ENCODE measurements around the gene CCNF. TPM values are rescaled to one million over a fixed set of nuclear protein-coding genes. Genes with fewer than 3 reads are reported as not detected.
A peak's percentile ranks its signal among the peaks of the same experiment; 100 is the strongest.

Gene CCNF
- total and polyA plus RNA-seq, 11 donors: 0.38 to 6.0 (median 1.6) TPM

- WGBS, 4 donors: 86 to 93% (median 90%) methylated on average over 14 of the region's 14 CpGs
- Histone ChIP-seq H3K36me3 (no peaks in the 10 kb centered on the region), H3K27me3 (peaks cover 11 to 54% (median 29%) of the 10 kb centered on the region in 9 donors), H3K4me1 (peaks cover 10 to 63% (median 40%) of the 10 kb centered on the region in 12 donors), H3K9me3 (no peaks in the 10 kb centered on the region), H3K4me3 (peak overlapping the region in 1 of 12 donors; percentile 82), H3K27ac (no peak overlapping the region)
- no peak for TF ChIP-seq POLR2A (IDR thresholded peaks at IDR 0.05)
- TF ChIP-seq, protein P1, sequence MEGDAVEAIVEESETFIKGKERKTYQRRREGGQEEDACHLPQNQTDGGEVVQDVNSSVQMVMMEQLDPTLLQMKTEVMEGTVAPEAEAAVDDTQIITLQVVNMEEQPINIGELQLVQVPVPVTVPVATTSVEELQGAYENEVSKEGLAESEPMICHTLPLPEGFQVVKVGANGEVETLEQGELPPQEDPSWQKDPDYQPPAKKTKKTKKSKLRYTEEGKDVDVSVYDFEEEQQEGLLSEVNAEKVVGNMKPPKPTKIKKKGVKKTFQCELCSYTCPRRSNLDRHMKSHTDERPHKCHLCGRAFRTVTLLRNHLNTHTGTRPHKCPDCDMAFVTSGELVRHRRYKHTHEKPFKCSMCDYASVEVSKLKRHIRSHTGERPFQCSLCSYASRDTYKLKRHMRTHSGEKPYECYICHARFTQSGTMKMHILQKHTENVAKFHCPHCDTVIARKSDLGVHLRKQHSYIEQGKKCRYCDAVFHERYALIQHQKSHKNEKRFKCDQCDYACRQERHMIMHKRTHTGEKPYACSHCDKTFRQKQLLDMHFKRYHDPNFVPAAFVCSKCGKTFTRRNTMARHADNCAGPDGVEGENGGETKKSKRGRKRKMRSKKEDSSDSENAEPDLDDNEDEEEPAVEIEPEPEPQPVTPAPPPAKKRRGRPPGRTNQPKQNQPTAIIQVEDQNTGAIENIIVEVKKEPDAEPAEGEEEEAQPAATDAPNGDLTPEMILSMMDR (IDR thresholded peaks at IDR 0.05): no peak
- peak in 1 of 5 donors; percentile 51 for DNase-seq
- no peak for ATAC-seq
- intact Hi-C loops (cut with DNase I): no loop called here
Observed at GRCh38 chr16:2472885-2473445, 43.7 kb downstream of the CCNF start.

- WGBS, 4 donors: 6 to 20% (median 12%) methylated on average over 16 to 49 of the region's 49 CpGs
Observed at GRCh38 chr16:2473446-2473926, 44.2 kb downstream of the CCNF start.

GRCh38 chr16:2473999-2474876 lies 45.0 kb downstream of the CCNF start:
- intact Hi-C loops (cut with DNase I): loop anchor here in 2 of 10 donors (2.0 kb wide), 3 partner anchors 23 to 45 kb away; partner anchors contain the start of gene CCNF (in 1 of the 2)
- TF ChIP-seq, protein P1 (IDR thresholded peaks at IDR 0.05): peak; percentile 6 to 59 (median 46)
- TF ChIP-seq POLR2A (IDR thresholded peaks at IDR 0.05): no peak
- H3K9me3 ChIP-seq: no peaks in the 10 kb centered on the region
- peaks cover 11 to 43% (median 28%) of the 10 kb centered on the region in 9 donors for H3K27me3 ChIP-seq
- peak overlapping the region; percentile 62 to 87 (median 76) for H3K4me3 ChIP-seq
- DNase-seq (peak; percentile 45 to 81 (median 56)), ATAC-seq (peak in 3 of 4 donors; percentile 57 to 74 (median 60))
- 0 to 1% (median 0%) methylated on average over 40 to 100 of the region's 100 CpGs for WGBS, 4 donors
- H3K4me1 ChIP-seq: peaks cover 9 to 51% (median 29%) of the 10 kb centered on the region in 12 donors
- H3K36me3 ChIP-seq: no peaks in the 10 kb centered on the region
- peak overlapping the region; percentile 13 to 95 (median 88) for H3K27ac ChIP-seq

More at GRCh38 chr16:2473446-2473926, 44.2 kb downstream of the CCNF start:
- Histone ChIP-seq H3K9me3 (no peaks in the 10 kb centered on the region), H3K36me3 (no peaks in the 10 kb centered on the region), H3K4me3 (peak overlapping the region in 8 of 12 donors; percentile 13 to 87 (median 72)), H3K27ac (no peak overlapping the region), H3K27me3 (peaks cover 11 to 49% (median 28%) of the 10 kb centered on the region in 9 donors), H3K4me1 (peaks cover 9 to 58% (median 36%) of the 10 kb centered on the region in 12 donors)
- TF ChIP-seq, protein P1 (IDR thresholded peaks at IDR 0.05): no peak
- no peak for TF ChIP-seq POLR2A (IDR thresholded peaks at IDR 0.05)
- intact Hi-C loops (cut with DNase I): no loop called here
- ATAC-seq (no peak), DNase-seq (peak in 1 of 5 donors; percentile 60)

Data from heart left ventricle (tissue), 16 donors.